ENCODE results near the gene PLA2G4E.

- TF ChIP-seq POLR2A (IDR thresholded peaks at IDR 0.05) (no peak), CTCF (IDR thresholded peaks at IDR 0.05 in 4 of 5, conservative IDR thresholded peaks at IDR 0.05 in 1 of 5) (no peak)
Observed at GRCh38 chr15:41961001-41961518, 59.8 kb downstream of the PLA2G4E start.
